Calu3 (cell line): ENCODE data around the gene IFITM10. TPM values are rescaled to one million over a fixed set of nuclear protein-coding genes. Genes with fewer than 3 reads are reported as not detected.

Experiments
- BruUV-seq: library from RNA; stranded (reverse); fragments of 400-500 nt; replicated peaks from 2 replicates; lab custom pipeline; 2021; lab: Mats Ljungman, UMichigan
- CTCF ChIA-PET: fragments of 300-600 bp; sonication (Branson Sonifier 250); formaldehyde crosslinking; loops from one replicate; lab custom pipeline; 2022; ENCODE audit warnings: antibody characterized with exemption; lab: Charles Lee
- DNase-seq: peaks from one replicate; pipeline ENCODE4 v3.0.0; 2022
- H3K27ac Mint-ChIP-seq: one replicate; pipeline ENCODE4 v1.8.0; 2022; ENCODE audit warnings: mixed read lengths; ENCODE audit not compliant: unreplicated experiment
- H3K27me3 Mint-ChIP-seq: one replicate; pipeline ENCODE4 v1.8.0; 2022; ENCODE audit warnings: mixed read lengths; ENCODE audit not compliant: unreplicated experiment
- H3K36me3 Mint-ChIP-seq: one replicate; pipeline ENCODE4 v1.8.0; 2022; ENCODE audit warnings: mild to moderate bottlenecking, moderate library complexity, mixed read lengths; ENCODE audit not compliant: insufficient read depth, unreplicated experiment
- H3K4me1 Mint-ChIP-seq: one replicate; pipeline ENCODE4 v1.8.0; 2022; ENCODE audit warnings: mild to moderate bottlenecking, low read depth, mixed read lengths; ENCODE audit not compliant: unreplicated experiment
- H3K4me3 Mint-ChIP-seq: one replicate; pipeline ENCODE4 v1.8.0; 2022; ENCODE audit warnings: mild to moderate bottlenecking, low read depth, moderate library complexity, mixed read lengths; ENCODE audit not compliant: unreplicated experiment
- H3K9me3 Mint-ChIP-seq: one replicate; pipeline ENCODE4 v1.8.0; 2022; ENCODE audit warnings: low read depth, mixed read lengths; ENCODE audit not compliant: unreplicated experiment
- intact Hi-C: fragments of 100-400 bp; cut with micrococcal nuclease; formaldehyde crosslinking; loops from one replicate; pipeline ENCODE4 v1.10.0; 2022; ENCODE audit not compliant: unreplicated experiment
- total RNA-seq: library from RNA; stranded (reverse); gene quantifications from 2 replicates; pipeline ENCODE4 v1.2.3, GENCODE V29; 2022
- TF ChIP-seq, protein P1 (sequence below): fragments of 200-600 bp; IDR thresholded peaks from one replicate; pipeline ENCODE4 v1.8.0; 2022; ENCODE audit warnings: antibody characterized with exemption; ENCODE audit not compliant: unreplicated experiment

Gene IFITM10
- total RNA-seq, 1 experiment from 2014 or later, result 3.3 TPM

DNA sequence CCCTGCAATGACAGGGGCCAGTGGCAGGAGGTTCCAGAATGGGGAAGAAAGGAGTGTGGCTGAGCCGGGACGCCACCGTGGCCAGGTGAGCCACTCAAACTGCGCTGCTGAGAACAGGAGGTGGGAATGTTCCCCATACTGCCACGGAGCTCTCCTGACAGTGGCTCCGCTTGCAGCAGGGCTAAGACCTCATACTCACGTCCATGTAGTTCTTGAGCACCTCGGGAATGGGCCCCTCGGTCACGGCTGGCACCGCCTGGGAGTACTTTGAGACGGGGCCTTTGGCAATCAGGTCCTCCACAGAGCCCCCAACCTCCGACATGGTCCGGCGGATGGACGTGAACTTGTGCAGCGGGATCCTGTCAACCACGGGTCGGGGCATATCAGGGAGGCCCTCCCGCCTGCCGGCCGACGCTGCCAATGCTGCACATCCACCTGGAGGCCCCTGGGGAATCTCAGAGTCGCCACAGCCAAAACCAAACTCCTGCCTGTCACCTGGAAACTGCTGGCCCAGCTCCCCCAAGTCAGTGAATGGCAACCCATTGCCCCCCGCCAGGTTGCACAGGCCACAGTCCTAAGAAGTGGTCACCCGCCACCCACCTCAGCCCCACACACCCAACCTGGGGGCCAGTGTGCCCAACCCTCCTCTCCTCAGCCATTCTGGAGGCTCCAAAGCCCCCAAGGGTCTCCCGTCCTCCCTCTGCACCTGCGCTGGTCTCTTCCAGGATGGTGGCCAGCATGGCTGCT lies 10.9 kb upstream of the IFITM10 start:
- no peaks in the 10 kb centered on the region for H3K9me3 Mint-ChIP-seq
- H3K27ac Mint-ChIP-seq, result peak overlapping the region; percentile 88
- intact Hi-C loops, result loop anchor here (5.0 kb wide), 1 partner anchor 71 kb away; the partner anchor contains the start of gene SYT8
- BruUV-seq, result no TSS peak
- no peaks in the 10 kb centered on the region for H3K27me3 Mint-ChIP-seq
- TF ChIP-seq, protein P1, sequence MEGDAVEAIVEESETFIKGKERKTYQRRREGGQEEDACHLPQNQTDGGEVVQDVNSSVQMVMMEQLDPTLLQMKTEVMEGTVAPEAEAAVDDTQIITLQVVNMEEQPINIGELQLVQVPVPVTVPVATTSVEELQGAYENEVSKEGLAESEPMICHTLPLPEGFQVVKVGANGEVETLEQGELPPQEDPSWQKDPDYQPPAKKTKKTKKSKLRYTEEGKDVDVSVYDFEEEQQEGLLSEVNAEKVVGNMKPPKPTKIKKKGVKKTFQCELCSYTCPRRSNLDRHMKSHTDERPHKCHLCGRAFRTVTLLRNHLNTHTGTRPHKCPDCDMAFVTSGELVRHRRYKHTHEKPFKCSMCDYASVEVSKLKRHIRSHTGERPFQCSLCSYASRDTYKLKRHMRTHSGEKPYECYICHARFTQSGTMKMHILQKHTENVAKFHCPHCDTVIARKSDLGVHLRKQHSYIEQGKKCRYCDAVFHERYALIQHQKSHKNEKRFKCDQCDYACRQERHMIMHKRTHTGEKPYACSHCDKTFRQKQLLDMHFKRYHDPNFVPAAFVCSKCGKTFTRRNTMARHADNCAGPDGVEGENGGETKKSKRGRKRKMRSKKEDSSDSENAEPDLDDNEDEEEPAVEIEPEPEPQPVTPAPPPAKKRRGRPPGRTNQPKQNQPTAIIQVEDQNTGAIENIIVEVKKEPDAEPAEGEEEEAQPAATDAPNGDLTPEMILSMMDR, result no peak
- CTCF ChIA-PET, result interaction anchor here (1.0 to 1.3 kb wide), 4 partner anchors 16 to 109 kb away, joined by 3 to 5 read pairs (median 4); no protein-coding TSS in a partner anchor
- no peak for DNase-seq
- H3K4me3 Mint-ChIP-seq, result peak overlapping the region; percentile 74
- H3K36me3 Mint-ChIP-seq, result peaks cover 63% of the 10 kb centered on the region
- H3K4me1 Mint-ChIP-seq, result peaks cover 18% of the 10 kb centered on the region

DNA sequence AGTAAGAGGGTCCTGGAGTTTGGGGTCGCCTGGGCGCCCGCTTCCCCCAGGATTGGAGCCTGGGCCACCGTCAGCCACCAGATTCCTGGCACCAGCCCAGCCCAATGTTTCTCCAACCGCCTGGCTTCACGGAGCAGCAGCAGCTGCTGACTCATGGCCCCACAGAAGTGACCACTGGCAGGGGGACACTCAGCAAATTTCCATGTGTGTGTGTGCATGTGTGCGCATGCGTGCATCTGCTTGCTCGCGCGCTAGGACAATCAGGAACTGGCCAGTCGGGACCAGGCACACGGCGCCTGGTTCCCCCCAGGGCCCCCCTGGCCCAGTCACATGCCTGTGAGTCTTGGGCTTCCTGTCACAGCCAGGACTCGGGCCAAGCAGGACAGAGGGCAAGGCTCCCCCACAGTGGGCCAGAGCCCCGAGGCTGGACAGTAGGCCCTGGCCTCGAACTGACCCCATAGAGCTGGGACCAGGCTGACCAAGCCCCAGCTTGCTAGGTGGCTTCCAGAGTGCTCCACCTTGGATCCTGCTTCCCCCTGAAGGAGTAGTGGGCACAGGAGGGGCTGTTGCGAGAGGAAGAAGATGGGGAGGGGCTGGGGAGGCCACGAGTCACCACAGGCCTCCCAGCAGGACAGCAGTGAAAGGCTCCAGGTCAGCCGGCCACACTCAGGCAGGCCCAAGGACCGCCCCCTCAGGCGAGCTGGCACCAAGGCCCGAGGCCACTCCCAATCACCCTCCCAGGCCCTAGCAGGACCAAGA lies 10.1 kb upstream of the IFITM10 start:
- peak overlapping the region; percentile 47 for H3K27ac Mint-ChIP-seq
- H3K4me3 Mint-ChIP-seq, result peak overlapping the region; percentile 30
- DNase-seq, result peak; percentile 62
- no peaks in the 10 kb centered on the region for H3K9me3 Mint-ChIP-seq
- no TSS peak for BruUV-seq
- CTCF ChIA-PET, result interaction anchor here (0.6 to 1.3 kb wide), 3 partner anchors 9 to 108 kb away, joined by 3 read pairs; no protein-coding TSS in a partner anchor
- peaks cover 70% of the 10 kb centered on the region for H3K36me3 Mint-ChIP-seq
- H3K4me1 Mint-ChIP-seq, result peaks cover 18% of the 10 kb centered on the region
- intact Hi-C loops, result loop anchor here (5.0 kb wide), 1 partner anchor 72 kb away; the partner anchor contains the start of gene SYT8
- TF ChIP-seq, protein P1, result no peak
- no peaks in the 10 kb centered on the region for H3K27me3 Mint-ChIP-seq

DNA sequence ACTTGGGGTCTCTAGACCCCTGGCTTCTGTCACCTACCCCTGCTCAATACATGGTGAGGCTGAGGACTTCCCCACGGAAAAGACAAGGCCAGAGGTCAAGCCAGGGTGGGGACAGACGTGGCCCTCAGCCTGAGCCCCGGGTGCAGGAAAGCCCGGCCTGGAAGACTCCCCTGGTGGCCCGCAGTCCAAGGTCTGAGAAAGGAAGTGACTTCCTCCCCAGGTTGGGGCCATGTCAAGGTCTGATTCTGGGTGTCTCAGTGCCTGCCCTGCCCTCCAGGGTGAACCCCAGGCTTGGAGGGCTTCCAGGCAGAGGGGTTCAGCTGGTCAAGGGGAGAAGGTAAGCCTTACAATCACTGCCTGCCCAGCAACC lies 9.4 kb upstream of the IFITM10 start:
- TF ChIP-seq, protein P1, result no peak
- H3K27ac Mint-ChIP-seq, result no peak overlapping the region
- CTCF ChIA-PET, result interaction anchor here (0.6 kb wide), 1 partner anchor 10 kb away, joined by 3 read pairs; no protein-coding TSS in a partner anchor
- H3K9me3 Mint-ChIP-seq, result no peaks in the 10 kb centered on the region
- DNase-seq, result no peak
- H3K4me3 Mint-ChIP-seq, result no peak overlapping the region
- no peaks in the 10 kb centered on the region for H3K27me3 Mint-ChIP-seq
- intact Hi-C loops, result loop anchor here (5.0 kb wide), 1 partner anchor 72 kb away; the partner anchor contains the start of gene SYT8
- no TSS peak for BruUV-seq
- H3K36me3 Mint-ChIP-seq, result peaks cover 74% of the 10 kb centered on the region
- H3K4me1 Mint-ChIP-seq, result peaks cover 18% of the 10 kb centered on the region

DNA sequence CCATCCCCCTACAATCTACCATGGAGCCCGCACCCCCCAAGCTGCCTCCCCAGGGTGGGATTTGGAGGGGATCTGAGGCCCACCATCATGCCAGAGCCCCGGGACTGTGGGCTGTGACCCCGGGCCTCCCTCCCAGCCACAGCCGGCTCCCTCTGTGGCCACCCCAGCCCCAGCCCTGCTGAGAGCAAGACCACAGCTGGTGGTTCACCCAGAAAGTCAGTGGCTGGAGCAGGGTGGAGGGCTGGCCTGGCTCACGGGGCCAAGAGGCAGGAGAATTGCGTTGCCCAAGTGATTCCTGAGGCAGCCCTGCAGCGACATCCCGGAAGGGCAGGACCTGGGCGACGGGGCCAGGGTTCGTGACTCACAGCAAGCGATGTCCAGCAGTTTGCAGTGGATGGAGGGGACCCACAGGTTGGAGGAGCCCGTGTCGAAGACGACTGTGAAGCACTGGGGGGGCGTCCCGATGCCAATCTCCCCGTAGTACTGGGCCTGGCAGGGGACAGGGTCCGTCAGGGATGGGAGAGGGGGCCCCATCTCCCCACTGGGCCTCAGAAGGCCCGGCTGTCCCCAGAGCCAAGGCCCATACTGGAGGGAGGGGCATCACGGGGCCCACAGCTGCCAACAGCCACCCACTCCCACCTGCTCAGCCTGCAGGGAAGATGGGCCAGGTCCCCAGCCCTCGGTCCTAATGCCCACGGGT lies 8.9 kb upstream of the IFITM10 start:
- CTCF ChIA-PET, result no interaction called here

More for the DNA sequence above, 8.9 kb upstream of the IFITM10 start:
- Mint-ChIP-seq H3K27ac (no peak overlapping the region), H3K9me3 (no peaks in the 10 kb centered on the region), H3K27me3 (no peaks in the 10 kb centered on the region), H3K4me3 (no peak overlapping the region), H3K36me3 (peaks cover 70% of the 10 kb centered on the region), H3K4me1 (peaks cover 18% of the 10 kb centered on the region)
- no TSS peak for BruUV-seq
- intact Hi-C loops, result no loop called here
- DNase-seq, result no peak
- TF ChIP-seq, protein P1, result no peak
